Measurements from ENCODE around the gene RIMOC1. TPM values are rescaled to one million over a fixed set of nuclear protein-coding genes. Genes with fewer than 3 reads are reported as not detected.
"Not testable (repeated sequence)": the region's sequence is repeated elsewhere in the genome, so short reads cannot be mapped to it uniquely, and the experiment has no call there.

Gene RIMOC1
- total RNA-seq, 1 donor from 2014 or later = 24.2 TPM

- intact Hi-C loops (cut with micrococcal nuclease) = no loop called here
Observed at GRCh38 chr5:41885286-41885685, 18.9 kb upstream of the RIMOC1 start.

DNA sequence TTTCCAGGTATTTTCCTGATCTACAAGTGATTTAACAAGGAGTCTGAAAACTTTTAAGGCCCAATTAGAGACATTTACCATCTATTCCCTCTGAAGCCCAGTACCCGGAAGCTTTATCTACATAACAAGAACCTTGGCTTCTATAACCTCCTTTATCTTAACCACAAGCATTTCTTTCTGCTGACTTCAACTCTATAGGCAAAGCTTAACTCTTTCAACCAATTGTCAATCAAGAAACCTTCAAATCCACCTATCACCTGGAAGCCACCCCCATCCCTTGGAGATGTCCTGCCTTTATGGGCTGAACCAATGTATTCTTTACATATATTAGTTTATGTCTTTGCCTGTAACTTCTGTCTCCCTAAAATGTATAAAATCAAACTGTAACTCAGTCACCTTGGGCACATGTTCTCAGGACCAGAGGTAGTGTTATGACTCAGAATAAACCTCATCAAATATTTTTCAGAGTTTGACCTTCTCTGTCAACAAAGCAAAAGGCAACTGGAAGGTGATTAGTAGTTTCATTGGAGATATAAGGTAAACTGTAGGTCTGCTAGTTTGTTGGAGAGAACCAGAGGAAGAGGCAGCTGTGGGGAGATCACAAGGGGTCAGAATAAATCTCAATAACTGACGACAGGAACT is 13.0 kb upstream of the RIMOC1 start:
- intact Hi-C loops (cut with micrococcal nuclease) = loop anchor here (1.0 kb wide), 1 partner anchor 13 kb away; the partner anchor contains the start of gene RIMOC1

DNA sequence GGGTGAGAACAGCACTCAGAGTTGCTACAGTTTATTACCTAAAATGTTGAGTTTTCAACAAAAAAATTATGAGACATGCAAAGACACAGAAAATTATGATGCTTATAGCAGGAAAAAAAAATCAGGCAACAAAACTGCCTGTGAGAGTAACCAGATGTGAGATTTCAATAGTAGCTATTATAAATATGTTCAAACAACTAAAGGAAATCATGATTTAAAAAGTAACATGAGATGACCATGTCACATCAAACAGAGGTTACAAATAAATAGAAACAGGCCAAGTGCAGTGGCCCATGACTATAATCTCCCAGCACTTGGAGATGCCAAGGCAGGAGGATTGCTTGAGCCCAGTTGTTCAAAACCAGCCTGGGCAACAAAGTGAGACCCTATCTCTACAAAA is 12.1 kb upstream of the RIMOC1 start:
- intact Hi-C loops (cut with micrococcal nuclease) = no loop called here

DNA sequence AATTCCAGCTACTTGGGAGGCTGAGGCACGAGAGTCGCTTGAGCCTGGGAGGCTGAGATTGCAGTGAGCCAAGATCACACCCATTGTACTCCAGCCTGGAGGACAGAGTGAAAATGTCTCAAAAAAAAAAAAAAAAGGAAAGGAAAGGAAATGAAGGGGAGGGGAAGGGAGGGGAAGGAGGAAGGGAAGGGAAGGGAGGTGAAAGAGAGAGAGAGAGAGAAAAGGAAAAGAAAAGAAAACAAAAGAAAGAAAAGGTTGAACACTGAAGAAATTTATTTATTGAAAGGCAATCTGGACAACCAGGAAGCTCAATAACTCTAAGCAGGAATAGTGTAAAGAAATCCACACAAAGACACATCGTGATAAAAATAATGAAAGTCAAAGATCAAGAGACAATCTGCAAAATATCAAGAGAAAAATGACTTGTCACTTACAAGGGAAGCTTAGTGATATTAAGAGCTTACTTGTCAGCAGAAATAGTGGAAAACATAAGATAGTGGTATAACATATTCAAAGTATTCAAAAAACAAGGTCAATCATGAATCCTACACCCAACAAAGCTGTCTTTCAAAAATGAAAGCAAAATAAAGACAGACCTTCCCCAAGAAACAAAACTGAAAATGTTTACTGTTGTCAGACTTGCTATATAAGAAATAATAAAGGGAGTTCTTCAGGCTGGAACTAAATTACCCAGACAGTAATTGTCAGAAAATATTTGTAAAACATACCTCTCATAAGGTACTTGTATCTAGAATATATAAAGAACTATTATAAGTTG is 10.9 kb upstream of the RIMOC1 start:
- intact Hi-C loops (cut with micrococcal nuclease) = loop anchor here (1.0 kb wide), 1 partner anchor 23 kb away; the partner anchor contains the start of gene OXCT1

- intact Hi-C loops (cut with micrococcal nuclease) = no loop called here
Observed at GRCh38 chr5:41896230-41896629, 7.9 kb upstream of the RIMOC1 start.

DNA sequence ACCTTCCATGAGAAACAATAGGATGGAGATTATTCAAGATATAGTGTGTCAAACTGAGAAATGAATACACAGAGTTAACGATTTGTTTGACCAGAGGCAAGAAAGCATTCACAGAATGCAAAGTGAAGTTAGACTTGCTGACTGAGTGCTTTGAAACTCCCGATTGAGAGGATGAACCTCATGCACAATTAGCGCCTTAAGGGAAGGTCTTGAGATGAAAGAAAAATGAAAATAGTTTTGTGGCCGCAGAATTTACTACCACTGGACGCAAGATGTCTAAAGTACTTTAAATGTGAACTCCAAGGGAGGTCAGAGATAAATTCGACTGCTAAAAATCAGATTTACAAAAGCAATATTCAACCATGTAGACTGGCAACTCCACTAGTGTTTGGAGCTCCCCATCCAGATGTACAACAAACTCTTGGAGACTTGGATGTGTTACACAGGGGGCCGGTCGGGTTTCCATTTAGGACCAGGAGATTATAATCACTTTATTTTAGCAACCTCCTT is 707 bp upstream of the RIMOC1 start:
- intact Hi-C loops (cut with micrococcal nuclease) = loop anchor here (5.0 to 10.0 kb wide), 3 partner anchors 1089 to 1701 kb away; partner anchors contain the start of genes NNT and TMEM267

DNA sequence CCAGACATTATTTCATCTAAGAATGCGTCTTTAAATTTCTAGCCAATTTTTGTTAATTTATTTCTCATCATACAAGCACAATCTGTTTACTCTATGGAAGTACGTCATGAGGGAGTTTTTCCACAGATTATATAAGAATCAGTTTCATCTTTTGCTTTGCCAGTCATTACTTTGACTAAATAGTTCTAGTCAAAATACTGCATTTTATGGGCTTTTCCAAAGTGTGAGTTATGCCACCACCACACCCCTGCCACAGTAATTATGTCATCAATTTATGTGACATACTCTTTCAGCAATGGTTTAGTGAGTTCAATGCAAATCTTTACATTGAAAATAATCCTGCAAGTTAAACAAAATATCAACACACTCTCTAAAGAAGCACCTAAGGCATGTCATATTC is 2.0 kb downstream of the RIMOC1 start:
- intact Hi-C loops (cut with micrococcal nuclease) = loop anchor here (10.0 kb wide), 2 partner anchors 1579 to 1699 kb away; partner anchors contain the start of genes NNT and TMEM267

DNA sequence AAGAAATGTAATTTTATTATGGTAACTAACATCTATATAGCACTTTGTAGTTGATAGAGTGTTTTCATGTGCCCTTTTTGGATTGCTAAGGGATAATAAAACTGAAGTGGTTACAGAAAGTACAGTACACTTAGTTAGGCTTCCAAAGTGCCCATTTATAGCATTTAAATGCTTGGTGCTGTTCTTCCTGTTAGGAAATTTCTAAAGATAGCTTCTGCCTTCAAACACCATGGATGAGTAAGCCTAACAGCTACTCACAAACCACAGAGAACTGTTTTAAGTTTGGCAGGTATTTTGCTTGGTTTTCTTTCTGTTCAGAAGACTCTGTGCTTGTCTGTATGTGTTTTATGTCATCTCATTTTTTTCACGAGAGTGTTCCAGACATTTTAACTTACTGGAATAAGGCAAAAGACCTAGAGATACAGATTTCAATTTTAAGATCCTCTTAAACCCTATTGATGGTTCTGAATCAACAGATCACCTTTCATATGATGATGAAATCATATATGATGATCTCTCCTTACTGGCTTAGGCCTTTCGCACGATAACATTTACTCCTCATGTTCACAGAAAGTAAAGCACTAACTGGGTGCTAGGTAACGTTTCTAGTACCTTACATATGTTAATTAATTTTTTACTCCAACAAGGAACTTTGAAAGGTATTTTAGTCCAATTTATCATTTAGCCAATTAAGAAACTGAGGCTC is 4.4 kb downstream of the RIMOC1 start:
- intact Hi-C loops (cut with micrococcal nuclease) = loop anchor here (10.0 kb wide), 2 partner anchors 1576 to 1696 kb away; partner anchors contain the start of genes NNT and TMEM267

DNA sequence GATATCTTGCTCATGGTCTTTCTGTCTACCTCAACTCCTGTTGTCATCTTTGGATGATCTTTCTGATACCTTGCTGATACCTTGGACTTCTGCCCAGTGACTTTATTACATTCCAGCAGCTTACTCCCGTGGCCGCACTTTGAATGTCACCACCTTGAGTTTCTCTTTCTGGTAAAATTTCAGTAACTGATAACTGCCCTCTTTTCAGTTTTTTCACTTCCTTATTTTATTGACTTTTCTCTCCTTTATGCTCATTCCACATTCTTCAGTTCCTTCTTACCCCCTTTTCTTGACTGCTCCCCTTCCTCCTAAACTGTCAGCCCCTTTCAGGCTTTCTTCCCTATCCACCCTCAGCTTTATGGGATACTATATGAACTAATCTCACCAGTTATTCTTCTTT is 14.0 kb downstream of the RIMOC1 start:
- intact Hi-C loops (cut with micrococcal nuclease) = no loop called here

GRCh38 chr5:41921166-41921565 is 17.0 kb downstream of the RIMOC1 start:
- intact Hi-C loops (cut with micrococcal nuclease) = no loop called here

DNA sequence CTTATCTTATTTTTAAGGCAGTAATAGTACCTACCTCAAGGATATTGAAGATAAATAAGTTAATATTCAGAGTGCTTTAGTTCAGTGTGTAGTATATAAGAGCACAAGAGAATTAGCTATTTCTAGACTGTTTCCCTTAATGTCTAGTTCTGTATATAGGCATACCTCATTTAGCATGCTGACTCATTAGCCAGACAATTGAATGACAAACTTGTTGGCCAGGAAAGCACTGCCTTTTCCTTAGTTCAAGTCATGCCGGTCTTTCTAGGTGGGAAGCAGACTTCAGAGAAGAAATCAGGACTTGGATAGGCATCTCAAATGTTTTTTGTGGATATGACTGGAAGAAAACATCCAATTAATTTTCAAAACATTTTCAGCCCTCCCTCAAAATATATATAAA is 17.7 kb downstream of the RIMOC1 start:
- intact Hi-C loops (cut with micrococcal nuclease) = no loop called here

- intact Hi-C loops (cut with micrococcal nuclease) = no loop called here
Observed at GRCh38 chr5:41924526-41924871, 20.4 kb downstream of the RIMOC1 start.

GRCh38 chr5:41924872-41925554 is 20.9 kb downstream of the RIMOC1 start, which contains the start of gene FBXO4:
FBXO4 (plus strand) TSS chr5:41925281; CDS start chr5:41925310, 29 bp downstream.
- intact Hi-C loops (cut with micrococcal nuclease) = loop anchor here (1.0 to 5.0 kb wide), 4 partner anchors 21 to 962 kb away; partner anchors contain the start of genes OXCT1 and RIMOC1

GRCh38 chr5:41925555-41925951 is 21.4 kb downstream of the RIMOC1 start:
- intact Hi-C loops (cut with micrococcal nuclease) = loop anchor here (1.0 to 5.0 kb wide), 4 partner anchors 21 to 962 kb away; partner anchors contain the start of genes OXCT1 and RIMOC1

DNA sequence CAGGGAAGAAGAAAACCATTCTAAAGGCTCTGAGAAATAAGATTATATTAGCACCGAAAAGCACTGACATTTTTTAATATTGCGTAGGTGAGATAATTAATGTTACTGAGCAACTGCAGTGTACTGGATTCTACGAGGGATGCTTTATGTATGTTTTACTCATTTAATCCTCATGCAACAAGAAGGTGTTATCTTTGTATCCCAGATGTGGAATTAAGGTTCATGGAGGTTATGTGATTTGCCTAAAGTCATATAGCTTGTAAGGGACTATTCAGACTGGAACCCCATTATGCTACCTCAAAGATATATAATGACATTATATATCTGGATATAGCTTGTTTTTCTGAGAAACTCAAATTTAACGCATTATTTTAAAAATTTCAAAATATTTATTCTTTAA is 23.5 kb downstream of the RIMOC1 start:
- intact Hi-C loops (cut with micrococcal nuclease) = loop anchor here (5.0 kb wide), 1 partner anchor 960 kb away; no protein-coding TSS in a partner anchor

DNA sequence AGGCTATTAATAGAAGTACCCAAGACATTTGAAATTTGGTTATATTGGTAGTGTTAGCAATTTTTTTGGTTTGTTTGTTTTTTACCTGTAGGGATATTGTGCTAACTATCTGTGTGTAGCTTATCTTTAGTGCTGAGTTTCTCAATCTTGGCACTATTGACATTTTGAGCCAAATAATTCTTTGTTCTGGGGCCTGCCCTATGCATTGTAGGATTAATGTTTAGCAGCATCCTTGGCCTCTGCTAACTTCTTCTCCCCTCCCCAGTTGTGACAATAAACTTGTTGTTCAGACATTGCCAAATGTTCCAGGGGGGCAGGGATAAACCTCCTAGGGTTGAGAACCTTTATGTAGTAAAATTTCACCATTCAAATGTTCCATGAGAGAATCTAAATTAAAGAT is 24.9 kb downstream of the RIMOC1 start:
- intact Hi-C loops (cut with micrococcal nuclease) = loop anchor here (5.0 kb wide), 1 partner anchor 958 kb away; no protein-coding TSS in a partner anchor

DNA sequence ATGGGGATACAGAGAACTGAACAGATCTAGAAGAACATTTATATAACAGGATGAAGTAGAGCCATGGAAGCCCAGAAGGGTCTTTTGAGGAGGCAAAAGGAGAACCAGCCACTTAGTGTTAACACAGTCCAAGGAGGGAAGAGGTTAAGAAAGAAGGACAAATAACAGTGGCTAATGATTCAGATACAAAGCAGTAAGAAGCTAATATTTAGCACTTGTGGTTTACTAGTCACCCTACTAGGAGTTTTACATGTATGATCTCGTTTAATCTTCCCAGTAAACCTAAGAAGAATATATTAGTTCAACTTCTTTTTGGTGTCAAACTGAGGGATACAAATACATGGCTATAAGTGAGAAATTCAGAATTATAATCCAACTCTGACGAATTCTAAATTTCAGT is 28.6 kb downstream of the RIMOC1 start:
- intact Hi-C loops (cut with micrococcal nuclease) = no loop called here

DNA sequence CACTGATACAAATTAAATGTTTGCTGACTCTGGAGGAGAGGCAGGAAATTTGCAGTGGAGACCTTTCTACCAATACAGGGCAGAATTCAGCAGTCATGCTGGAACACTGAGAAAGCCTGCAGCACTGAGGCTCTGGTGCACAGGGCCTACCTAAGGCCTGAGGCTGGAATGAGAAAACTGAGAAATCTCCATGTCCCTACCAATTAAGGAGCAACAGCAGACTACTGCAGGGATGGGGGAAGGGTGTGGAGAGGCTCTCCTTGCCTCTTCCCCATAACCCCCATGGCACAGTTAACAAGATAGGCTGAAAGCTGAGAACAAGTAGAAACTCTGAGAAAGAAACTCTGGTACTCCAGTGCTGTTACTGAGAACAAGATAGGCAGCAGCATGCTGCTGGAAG is 31.4 kb downstream of the RIMOC1 start:
- intact Hi-C loops (cut with micrococcal nuclease) = no loop called here

- intact Hi-C loops (cut with micrococcal nuclease) = no loop called here
Observed at GRCh38 chr5:41940641-41941040, 36.5 kb downstream of the RIMOC1 start.

DNA sequence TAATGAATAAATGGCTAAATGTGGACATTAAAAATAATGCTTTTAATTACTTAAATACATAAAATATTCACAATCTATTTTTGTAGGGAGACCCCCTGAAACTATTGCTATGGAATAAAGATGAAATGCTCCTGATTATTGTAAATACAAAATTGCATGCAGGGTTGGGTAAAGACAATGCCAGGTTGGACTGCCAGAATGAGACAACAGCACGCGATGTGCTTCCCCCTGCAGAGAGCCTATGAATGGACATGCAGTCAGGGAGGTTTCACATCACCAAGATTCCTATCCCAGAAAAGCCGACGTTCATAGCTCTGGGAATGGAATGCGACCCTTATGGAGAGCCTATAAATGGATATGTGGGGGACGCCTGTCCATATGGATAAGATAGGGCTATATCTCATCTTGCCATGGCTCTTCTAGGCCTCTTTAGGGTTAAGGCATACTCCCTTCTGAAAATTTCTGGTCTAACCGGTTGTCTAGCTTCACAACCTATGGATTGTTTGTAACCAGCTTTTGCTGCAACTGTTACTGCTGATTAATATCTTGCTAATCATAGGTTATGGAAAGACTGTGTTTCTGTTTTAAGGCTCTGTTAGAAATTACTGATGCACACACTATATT is 41.3 kb downstream of the RIMOC1 start:
- intact Hi-C loops (cut with micrococcal nuclease) = not testable (repeated sequence)

All from T-helper 2 cell treated with Interferon-gamma antibody and Interleukin-4, amounts not matched to agents 100 ng/mL and 5 ng/mL, for 36 hours (primary cell).